Effector CD4-positive, alpha-beta T cell (primary cell): ENCODE data around the gene SBNO2.
A peak's percentile ranks its signal among the peaks of the same experiment; 100 is the strongest.

Experiments used
- DNase-seq: peaks from one replicate; pipeline ENCODE4 v3.0.0-alpha.2; 2020

SBNO2 gene

GRCh38 chr19:1104311-1105007, 69.6 kb downstream of the SBNO2 start:
- DNase-seq = peak; percentile 72

GRCh38 chr19:1103708-1104310, 70.3 kb downstream of the SBNO2 start, which contains the start of gene GPX4:
Gene GPX4 (plus strand): TSS chr19:1103994. CDS start chr19:1104044, 50 bp downstream.
- DNase-seq = peak; percentile 98

GRCh38 chr19:1103132-1103707, 70.8 kb downstream of the SBNO2 start:
- no peak for DNase-seq

- DNase-seq = no peak
Measured at GRCh38 chr19:1102407-1103131, 71.5 kb downstream of the SBNO2 start.

GRCh38 chr19:1101337-1101698, 72.8 kb downstream of the SBNO2 start:
- no peak for DNase-seq

- no peak for DNase-seq
Measured at GRCh38 chr19:1098177-1099051, 75.7 kb downstream of the SBNO2 start.

GRCh38 chr19:1097810-1098176, 76.3 kb downstream of the SBNO2 start:
- DNase-seq = no peak

- peak; percentile 99 for DNase-seq
Measured at GRCh38 chr19:1094978-1095701, 78.9 kb downstream of the SBNO2 start, which contains the start of gene POLR2E. Gene POLR2E (minus strand): TSS chr19:1095375. CDS start chr19:1095315, 60 bp downstream.

- no peak for DNase-seq
Measured at GRCh38 chr19:1094655-1094977, 79.5 kb downstream of the SBNO2 start.

GRCh38 chr19:1093811-1094553, 80.1 kb downstream of the SBNO2 start:
- no peak for DNase-seq

- no peak for DNase-seq
Measured at GRCh38 chr19:1093330-1093729, 80.7 kb downstream of the SBNO2 start.

GRCh38 chr19:1091544-1092175, 82.4 kb downstream of the SBNO2 start:
- DNase-seq = no peak

GRCh38 chr19:1090731-1091543, 83.1 kb downstream of the SBNO2 start:
- DNase-seq = no peak

GRCh38 chr19:1089891-1090290, 84.2 kb downstream of the SBNO2 start:
- DNase-seq = no peak

- no peak for DNase-seq
Measured at GRCh38 chr19:1089126-1089771, 84.8 kb downstream of the SBNO2 start.

GRCh38 chr19:1088416-1089010, 85.6 kb downstream of the SBNO2 start:
- no peak for DNase-seq

- DNase-seq = no peak
Measured at GRCh38 chr19:1087813-1088415, 86.2 kb downstream of the SBNO2 start.

- no peak for DNase-seq
Measured at GRCh38 chr19:1086613-1087012, 87.5 kb downstream of the SBNO2 start.
